WTC11 (cell line): ENCODE measurements around the gene KLK13.

Experiments
- ATF3 ChIP-seq: sonication (generic); formaldehyde crosslinking; conservative IDR thresholded peaks from 2 replicates; pipeline ENCODE4 v1.8.1; 2022; ENCODE audit warnings: mild to moderate bottlenecking, missing genetic modification reagents
- ATF6 ChIP-seq: sonication (generic); formaldehyde crosslinking; IDR thresholded peaks from 2 replicates; pipeline ENCODE4 v1.8.1; 2023; ENCODE audit warnings: mild to moderate bottlenecking, missing genetic modification reagents
- CREB1 ChIP-seq: sonication (generic); formaldehyde crosslinking; IDR thresholded peaks from 2 replicates; pipeline ENCODE4 v1.8.0; 2023; ENCODE audit warnings: mild to moderate bottlenecking, missing genetic modification reagents
- CTCF ChIP-seq: fragments of 200-600 bp; IDR thresholded peaks from 2 replicates; pipeline ENCODE4 v1.8.0; 2022; ENCODE audit warnings: antibody characterized with exemption
- ETV6 ChIP-seq: sonication (generic); formaldehyde crosslinking; IDR thresholded peaks from 2 replicates; pipeline ENCODE4 v1.8.1; 2022; ENCODE audit warnings: mild to moderate bottlenecking, missing genetic modification reagents
- JUN ChIP-seq: sonication (generic); formaldehyde crosslinking; IDR thresholded peaks from 2 replicates; pipeline ENCODE4 v1.8.0; 2023; ENCODE audit warnings: mild to moderate bottlenecking, missing genetic modification reagents
- ZNF317 ChIP-seq: sonication (generic); formaldehyde crosslinking; IDR thresholded peaks from 2 replicates; pipeline ENCODE4 v1.8.1; 2023; ENCODE audit warnings: low read depth, mild to moderate bottlenecking, moderate library complexity, missing genetic modification reagents, borderline replicate concordance

GRCh38 chr19:51036519-51036918 lies 28.4 kb downstream of the KLK13 start:
- TF ChIP-seq CTCF (no peak), CREB1 (CRISPR knock-in tag) (no peak), JUN (CRISPR knock-in tag) (no peak), ATF3 (CRISPR knock-in tag) (no peak), ETV6 (CRISPR knock-in tag) (no peak), ATF6 (CRISPR knock-in tag) (no peak), ZNF317 (CRISPR knock-in tag) (no peak)
